HL-60/S4 treated with retinoic acid at 250 ng/mL for 4 days and 3 days (cell line): ENCODE data around the gene ATP1A1.

Experiments
- in situ Hi-C: fragments of 300-500 bp; cut with MboI; formaldehyde crosslinking; loops from 2 replicates; pipeline ENCODE4 v1.7.0; 2022; ENCODE audit warnings: low sequenced_read_pairs

ATP1A1 gene

DNA sequence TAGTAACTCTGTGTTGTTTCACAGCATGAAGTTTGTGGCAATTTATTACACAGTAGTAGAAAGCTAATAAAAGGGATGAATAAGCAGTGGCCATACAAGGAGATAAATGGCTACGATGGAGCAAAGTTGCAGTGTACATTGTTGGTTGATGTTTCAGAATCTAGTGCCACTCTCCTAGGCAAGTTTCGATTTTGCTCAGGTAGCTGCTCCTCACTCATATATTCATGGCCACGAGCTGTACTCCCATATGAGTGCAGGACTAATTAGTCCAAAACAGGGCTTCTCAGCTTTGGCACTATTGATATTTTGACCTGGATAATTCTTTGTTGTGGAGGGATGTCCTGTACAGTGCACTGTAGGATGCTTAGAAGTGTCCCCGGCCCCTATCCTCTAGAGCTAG is 30.0 kb upstream of the ATP1A1 start:
- in situ Hi-C loops = no loop called here

DNA sequence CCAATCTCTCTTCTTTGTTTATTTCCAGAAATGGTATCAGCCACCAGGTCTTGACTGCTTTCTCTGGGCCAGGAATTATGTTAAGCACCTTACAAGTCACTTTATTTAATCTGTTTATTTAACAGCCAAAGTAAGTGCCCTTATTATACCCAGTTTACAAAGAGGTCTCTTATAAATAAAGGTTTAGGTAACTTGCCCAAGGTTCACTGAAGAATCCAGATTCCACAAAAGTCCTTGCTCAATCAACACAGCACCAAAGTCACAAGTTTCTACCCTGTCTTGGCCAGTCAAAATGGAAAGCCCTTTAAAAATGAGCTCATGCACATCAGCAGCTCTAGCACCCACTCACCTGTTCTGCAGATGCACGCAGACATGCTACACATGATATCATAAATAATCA is 28.0 kb upstream of the ATP1A1 start:
- in situ Hi-C loops = no loop called here

- in situ Hi-C loops = no loop called here
These were observed 27.2 kb upstream of the ATP1A1 start for GRCh38 chr1:116345843-116346242.

- in situ Hi-C loops = no loop called here
These were observed 25.9 kb upstream of the ATP1A1 start for GRCh38 chr1:116346943-116347673.

- in situ Hi-C loops = no loop called here
These were observed 25.3 kb upstream of the ATP1A1 start for GRCh38 chr1:116347696-116348095.

DNA sequence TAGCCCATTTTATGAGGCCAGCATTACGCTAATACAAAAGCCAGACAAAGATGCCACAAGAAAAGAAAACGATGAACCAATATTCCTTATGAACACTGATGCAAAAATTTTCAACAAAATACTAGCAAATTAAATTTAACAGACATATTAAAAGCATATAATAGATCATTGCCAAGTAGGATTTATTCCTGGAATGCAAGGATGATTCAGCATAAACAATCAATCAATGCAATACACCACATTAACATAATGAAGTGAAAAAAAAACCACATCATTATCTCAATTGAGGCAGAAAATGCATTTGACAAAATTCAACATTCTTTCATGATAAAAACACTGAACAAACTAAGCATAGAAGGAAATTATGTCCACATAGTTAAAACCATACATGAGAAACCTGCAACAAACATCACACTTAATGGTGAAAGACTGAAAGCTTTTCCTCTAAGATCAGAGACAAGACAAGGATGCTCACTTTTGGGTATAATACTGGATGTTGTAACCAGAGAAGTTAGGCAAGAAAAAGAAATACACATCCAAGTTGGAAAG is 22.9 kb upstream of the ATP1A1 start:
- in situ Hi-C loops = no loop called here

GRCh38 chr1:116351914-116352313 is 21.1 kb upstream of the ATP1A1 start:
- in situ Hi-C loops = no loop called here

- in situ Hi-C loops = no loop called here
These were observed 20.7 kb upstream of the ATP1A1 start for GRCh38 chr1:116352349-116352813.

GRCh38 chr1:116353155-116353554 is 19.9 kb upstream of the ATP1A1 start:
- in situ Hi-C loops = no loop called here

DNA sequence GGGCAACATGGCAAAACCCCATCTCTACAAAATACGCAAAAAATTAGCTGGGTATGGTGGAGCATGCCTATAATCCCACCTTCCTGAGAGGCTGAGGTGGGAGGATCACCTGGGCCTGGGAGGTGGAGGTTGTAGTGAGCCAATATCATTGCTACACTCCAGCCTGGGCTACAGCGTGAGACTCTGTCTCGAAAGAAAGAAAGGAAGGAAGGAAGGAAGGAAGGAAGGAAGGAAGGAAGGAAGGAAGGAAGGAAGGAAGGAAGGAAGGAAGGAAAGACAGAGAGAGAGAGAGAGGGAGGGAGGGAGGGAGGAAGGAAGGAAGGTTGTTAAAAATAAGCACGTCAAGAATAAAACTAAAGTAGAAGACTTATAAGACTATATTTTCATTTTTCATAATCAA is 17.0 kb upstream of the ATP1A1 start:
- in situ Hi-C loops = no loop called here

DNA sequence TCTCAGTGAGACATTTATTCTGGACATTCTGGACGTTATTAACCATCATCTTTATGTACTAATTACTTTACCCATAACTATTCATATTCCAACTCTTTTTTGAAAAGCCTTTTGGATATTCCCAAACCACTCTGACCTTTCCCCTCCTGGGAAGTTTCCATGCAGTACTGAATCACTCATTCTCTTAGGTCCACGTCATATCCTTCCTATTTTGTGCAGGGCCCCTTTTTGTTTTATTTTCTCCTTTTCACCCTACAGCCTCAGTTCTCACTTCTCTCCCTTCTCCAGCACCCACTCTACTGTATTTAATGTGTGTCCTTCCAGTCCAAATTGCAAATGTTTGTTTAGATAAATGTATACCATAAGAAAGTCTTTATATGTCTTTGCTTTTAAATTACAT is 16.4 kb upstream of the ATP1A1 start:
- in situ Hi-C loops = no loop called here

DNA sequence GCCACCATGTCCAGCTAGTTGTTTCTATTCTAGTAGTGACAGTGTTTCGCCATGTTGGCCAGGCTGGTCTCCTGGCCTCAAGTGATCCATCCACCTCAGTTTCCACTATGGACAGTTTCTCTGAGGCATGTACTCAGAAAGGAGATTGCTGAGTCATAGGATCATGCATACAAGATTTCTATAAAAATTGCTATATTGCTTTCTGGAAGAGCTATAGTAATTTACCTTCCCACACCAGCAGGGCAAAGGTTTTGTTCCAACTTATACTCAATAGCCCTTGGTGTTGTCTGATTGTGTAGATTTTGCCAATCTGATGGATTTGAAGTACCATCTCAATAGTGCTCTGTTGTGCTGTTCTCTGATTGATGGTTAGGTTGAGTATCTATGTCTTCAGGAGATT is 15.6 kb upstream of the ATP1A1 start:
- in situ Hi-C loops = no loop called here

DNA sequence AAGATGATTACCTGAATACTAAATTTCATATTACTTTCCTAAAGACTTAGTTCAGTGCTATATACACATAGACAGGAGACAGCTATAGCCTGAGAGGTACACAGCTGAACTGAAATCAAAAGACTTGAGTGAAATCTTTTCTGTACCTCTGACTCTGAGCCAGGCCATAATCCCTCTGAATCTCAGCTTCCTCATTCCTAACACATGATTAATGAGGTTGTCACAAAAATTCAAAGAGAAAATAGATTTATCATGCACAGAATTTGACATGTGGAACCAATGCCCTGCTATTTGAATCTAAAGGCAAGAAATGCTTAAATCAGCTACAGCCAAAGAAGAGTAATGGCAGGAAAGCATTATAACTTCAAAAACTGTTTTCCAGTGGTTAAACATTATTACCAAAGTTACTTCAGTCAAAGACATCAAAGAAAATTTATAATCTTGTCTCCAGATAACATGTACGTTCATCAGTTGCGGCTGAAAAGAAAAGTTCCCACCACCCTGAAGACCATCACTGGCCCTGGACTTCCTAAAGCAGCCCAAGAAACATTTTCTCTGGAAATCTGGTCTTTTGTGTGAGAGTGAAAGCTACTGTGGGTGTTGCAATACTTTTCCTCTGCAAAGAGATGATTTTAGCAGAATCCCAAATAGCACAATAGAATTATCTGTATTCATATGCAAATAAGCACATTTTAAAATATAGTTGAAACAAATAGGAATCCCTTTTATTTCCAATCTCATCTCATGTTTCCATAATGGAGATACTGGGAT is 13.8 kb upstream of the ATP1A1 start:
- in situ Hi-C loops = no loop called here

- in situ Hi-C loops = no loop called here
These were observed 13.2 kb upstream of the ATP1A1 start for GRCh38 chr1:116359871-116360270.

DNA sequence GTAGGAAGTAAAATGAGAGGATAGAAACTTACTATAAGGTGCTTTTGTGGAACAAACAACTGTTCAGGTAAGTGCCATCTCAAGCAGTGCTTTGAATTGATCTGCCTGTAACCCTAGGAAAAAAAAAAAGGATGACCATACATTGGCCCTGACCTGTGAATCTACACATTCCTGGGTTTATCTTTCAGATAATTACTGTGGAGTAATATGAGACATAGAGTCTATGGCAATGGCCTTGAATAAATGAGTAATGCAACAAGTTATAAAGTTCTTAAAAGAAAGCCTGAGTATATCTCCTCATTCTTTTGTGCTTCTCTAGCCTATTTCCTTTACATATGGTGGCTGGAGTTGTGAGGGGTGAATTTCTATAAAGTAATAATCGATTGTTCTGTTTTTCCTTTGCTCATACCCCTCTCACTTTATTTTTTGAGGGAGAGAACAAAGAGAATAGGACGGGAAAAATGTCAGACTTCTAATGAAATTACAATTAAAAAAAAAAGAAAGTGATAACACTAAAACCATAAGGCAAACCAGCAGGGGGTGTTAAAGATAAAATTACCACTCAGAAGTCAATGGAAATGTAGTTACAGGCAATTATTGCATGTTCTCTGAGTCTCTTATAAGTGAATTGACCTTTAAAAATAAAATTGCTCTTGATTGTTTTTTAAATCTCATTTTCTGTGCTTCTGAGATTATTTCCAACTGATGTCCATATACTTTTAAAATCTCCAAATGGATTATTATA is 12.4 kb upstream of the ATP1A1 start:
- in situ Hi-C loops = no loop called here

DNA sequence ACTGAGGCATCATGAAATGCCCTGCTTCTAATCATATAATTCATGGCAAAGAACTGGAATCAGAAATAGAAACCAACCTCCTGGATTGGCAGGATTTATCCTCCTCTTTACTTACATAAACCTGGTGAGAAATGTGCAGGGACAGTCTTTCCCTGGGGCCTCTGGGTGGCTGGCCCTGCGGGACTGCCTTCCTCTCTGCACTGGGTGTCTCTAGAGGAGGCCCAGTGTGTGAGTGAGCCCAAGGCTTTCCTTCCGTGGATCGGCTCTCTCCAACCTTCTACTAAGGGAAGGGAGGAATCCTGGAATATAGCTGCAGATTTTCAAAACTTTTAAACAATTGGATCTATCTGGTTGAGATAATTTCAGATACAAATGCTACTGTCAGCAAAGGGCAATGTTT is 11.4 kb upstream of the ATP1A1 start:
- in situ Hi-C loops = no loop called here

- in situ Hi-C loops = no loop called here
These were observed 11.0 kb upstream of the ATP1A1 start for GRCh38 chr1:116362050-116362449.

GRCh38 chr1:116365353-116365780 is 7.7 kb upstream of the ATP1A1 start:
- in situ Hi-C loops = no loop called here

DNA sequence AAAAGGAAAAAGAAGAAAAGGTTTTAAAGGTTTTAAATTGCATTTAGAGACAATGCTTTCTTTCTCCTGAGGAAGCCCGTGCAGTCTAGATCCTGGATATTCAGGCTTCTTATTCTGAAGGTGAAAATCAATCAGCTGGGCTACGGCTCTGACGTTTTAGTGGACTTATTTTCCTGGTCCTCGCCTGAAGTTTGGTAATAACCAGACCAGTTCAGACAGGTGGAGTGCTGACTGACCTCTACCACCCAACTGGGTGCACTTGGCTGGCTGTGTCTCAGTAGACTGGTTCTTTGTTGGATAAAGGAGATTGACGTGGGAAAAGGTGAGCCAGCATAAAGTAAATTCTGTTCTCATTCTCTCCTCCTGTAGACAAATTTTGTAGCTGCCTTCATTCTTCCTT is 7.2 kb upstream of the ATP1A1 start:
- in situ Hi-C loops = no loop called here

DNA sequence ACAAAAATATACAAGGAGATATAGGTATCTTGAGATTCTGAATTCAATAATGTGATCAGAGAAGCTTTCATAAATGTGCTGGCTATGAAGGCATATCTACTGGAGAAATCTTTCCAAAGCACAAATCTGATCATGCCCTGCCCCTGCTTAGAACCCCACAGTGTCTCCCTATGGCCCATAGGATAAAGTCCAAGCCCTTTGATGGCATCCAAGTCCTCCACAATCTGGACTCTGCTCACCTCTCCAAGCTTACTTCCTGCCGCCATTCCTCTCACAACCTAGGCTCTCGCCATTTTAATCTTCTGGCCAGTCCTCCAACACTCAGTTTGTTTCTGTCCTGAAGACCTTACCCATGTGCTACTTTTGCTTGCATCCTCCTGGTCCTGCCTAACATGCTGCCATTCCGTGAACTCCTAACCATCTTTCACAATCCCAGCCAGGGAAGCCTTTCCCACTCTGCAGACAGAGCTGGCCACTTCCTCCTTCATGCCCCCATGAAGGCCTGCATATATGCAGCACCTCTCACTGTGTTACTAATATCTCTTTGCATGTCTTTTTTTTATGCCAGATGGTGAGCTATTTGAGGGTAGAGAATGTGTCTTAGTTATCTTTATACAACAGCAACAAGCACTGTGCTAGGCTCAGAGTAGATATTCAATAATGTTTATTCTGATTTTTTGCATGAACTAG is 5.6 kb upstream of the ATP1A1 start:
- in situ Hi-C loops = no loop called here

GRCh38 chr1:116368241-116368640 is 4.8 kb upstream of the ATP1A1 start:
- in situ Hi-C loops = no loop called here
